Measurements from ENCODE around the gene SCIMP.

GRCh38 chr17:5226940-5227878, 7.5 kb downstream of the SCIMP start:
- TF ChIP-seq, protein P1, sequence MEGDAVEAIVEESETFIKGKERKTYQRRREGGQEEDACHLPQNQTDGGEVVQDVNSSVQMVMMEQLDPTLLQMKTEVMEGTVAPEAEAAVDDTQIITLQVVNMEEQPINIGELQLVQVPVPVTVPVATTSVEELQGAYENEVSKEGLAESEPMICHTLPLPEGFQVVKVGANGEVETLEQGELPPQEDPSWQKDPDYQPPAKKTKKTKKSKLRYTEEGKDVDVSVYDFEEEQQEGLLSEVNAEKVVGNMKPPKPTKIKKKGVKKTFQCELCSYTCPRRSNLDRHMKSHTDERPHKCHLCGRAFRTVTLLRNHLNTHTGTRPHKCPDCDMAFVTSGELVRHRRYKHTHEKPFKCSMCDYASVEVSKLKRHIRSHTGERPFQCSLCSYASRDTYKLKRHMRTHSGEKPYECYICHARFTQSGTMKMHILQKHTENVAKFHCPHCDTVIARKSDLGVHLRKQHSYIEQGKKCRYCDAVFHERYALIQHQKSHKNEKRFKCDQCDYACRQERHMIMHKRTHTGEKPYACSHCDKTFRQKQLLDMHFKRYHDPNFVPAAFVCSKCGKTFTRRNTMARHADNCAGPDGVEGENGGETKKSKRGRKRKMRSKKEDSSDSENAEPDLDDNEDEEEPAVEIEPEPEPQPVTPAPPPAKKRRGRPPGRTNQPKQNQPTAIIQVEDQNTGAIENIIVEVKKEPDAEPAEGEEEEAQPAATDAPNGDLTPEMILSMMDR (conservative IDR thresholded peaks at IDR 0.05), result no peak
- no peak for TF ChIP-seq ZFX (IDR thresholded peaks at IDR 0.05)

Measured in C4-2B (cell line).